ENCODE data around the gene NFX1.
A peak's percentile ranks its signal among the peaks of the same experiment; 100 is the strongest.
"Not testable (repeated sequence)": the region's sequence is repeated elsewhere in the genome, so short reads cannot be mapped to it uniquely, and the experiment has no call there.

The NFX1 gene

DNA sequence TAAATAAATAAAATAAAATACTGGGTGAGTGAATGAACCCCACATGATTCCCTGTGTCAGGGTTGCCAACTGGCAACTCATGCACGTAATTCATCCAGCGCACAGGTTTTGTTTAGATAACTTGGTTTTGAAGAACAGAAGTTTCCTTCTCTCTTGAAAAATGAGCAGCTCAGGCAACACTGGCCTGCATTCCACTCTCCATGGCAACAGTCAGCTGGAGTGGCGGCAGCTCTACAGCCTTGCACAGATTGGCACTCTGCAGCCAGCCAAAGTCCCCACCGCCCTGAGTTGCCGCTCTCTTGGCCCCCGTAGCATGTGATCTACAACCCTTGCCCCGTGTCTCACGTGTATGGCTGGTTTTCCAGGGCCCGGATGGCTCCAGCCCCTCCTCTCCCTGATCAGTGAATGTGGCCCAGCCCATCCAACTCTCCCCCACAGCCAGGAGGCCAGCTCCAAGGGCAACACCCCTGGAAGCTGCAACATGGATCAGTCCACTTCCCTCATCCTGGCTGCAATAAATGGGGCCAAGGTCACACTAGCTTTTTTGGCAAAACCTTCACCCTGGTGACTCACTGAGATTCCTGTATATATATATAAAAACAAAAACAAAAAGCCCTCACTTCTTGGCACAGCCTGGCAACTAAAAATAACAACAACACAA, 100.9 kb downstream of the NFX1 start:
- not testable (repeated sequence) for ATAC-seq, DNase-seq

DNA sequence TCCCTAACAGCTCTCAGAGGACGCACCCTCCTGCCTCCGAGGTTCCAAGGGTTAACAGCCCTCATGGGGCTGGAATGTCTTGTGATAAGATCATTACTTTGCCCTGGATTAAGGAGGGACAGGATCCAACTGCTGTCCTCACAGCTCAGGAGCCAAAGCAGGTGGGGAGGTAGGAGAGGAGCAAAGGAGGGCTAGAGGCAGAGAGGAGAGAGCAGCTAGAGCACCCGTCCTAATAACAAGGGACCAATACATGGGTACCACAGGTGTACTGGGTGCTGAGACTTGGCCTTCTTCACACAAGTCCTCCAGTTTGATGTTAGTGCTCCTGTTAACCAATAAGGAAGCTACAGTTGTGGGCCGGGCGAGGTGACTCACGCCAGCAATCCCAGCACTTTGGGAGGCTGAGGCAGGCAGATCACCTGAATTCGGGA, 102.3 kb downstream of the NFX1 start:
- not testable (repeated sequence) for DNase-seq, ATAC-seq

DNA sequence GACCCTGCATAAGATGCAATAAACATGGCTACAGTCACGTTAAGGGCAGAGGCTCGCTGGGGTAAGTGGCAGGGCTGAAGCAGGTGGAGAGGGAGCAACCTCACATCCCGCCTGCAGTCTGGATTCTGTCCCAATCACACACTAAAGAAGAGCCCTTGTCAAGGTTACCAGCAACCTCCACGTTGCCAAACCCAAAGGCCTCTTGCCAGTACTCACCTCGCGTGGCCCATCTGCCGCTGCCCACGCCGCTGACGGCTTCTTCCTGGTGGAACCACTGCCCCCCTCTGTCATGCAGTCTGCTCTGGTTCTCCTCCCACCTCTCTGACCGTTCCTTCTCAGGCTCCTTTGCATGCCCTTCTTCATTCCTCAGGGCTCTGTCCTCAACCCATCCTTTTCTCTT, 103.3 kb downstream of the NFX1 start:
- ATAC-seq (no peak), DNase-seq (no peak)

DNA sequence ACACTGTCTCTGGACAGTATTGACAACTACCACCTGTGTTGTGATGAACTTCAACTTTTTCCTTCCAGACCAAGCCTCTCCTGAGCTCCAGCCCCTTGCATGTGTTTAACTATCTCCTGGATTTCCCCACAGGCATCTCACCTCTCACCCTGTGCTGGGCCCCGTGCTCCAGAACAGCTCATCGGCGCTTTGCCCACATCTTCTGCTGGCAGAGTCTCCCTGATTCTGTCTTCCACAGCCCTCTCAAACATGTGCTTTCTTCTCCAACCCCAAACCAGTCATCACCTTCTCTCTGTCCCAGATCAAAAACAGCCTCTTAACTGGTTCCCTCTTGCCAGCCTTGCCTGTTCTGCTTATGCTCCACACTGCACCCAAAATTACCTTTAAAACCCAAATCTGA, 103.7 kb downstream of the NFX1 start:
- DNase-seq, ATAC-seq: not testable (repeated sequence)

DNA sequence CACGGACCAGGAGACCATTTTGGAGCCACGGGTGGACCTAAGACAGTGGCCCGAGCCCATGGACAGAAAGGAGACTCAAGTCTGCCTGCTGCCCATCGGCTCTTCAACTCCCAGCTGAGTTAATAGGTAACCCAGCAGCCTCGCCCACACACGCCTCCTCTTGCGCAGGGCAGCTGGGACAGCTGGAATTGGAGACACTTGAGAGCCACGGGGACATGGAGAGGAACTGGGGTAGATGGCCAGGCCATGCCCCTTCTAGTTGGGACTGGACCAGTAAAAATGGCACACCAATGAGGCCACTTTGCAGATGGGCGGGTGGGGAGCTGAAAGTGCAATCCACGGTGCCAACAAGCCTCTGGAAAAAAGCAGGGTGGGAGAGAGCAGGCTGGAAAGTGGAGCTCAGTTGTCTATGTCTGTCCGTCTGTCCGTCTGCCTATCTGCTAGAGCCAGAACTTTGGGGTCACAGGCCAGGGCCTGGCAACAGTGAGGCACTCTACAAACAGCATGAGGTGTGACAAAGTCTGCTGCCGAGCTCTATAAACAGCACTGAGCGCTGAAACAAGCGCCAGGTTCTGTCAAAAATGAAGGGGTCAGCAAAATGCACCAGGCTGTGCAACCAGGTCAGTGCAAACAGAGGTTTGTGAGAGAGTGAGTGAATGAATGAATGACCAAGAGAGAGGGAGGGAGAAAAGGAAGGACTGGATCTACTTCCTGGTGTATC, 105.0 kb downstream of the NFX1 start:
- not testable (repeated sequence) for DNase-seq, ATAC-seq

DNA sequence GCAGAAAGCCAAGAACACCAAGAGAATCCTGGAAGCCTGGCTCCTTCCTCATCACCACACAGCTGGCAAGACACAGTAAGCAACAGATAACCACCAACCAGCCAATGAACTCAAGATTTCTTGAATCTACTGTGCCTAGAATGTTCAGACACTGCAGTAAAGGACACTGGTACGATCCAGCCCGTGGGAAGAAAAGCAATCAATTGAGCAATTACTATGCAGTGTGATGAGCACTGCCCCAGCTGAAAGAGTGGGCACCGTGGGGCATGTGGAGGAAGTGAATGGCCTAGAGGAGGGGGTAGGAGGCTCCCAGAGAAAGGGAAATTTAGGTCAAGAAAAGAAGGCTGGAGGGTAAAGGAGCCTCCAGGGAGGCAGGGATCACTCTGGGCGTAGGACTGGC, 107.5 kb downstream of the NFX1 start:
- not testable (repeated sequence) for ATAC-seq

DNA sequence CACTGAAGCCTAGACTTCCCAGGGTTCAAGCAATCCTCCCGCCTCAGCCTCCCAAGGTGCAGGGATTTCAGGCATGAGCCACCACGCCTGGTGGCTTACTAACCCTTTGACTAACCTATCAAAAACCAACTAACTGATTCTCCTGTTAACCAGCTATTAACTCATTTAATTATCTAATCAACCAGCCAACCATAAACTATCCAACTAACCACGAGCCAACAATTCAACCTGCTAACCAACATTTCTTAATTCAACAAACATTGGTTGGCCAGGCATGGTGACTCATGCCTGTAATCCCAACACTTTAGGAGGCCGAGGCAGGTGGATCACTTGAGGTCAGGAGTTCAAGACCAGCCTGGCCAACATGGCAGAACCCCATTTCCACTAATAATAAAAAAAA, 108.7 kb downstream of the NFX1 start:
- DNase-seq, ATAC-seq: not testable (repeated sequence)

More for the DNA sequence above, 107.5 kb downstream of the NFX1 start:
- DNase-seq, result not testable (repeated sequence)

DNA sequence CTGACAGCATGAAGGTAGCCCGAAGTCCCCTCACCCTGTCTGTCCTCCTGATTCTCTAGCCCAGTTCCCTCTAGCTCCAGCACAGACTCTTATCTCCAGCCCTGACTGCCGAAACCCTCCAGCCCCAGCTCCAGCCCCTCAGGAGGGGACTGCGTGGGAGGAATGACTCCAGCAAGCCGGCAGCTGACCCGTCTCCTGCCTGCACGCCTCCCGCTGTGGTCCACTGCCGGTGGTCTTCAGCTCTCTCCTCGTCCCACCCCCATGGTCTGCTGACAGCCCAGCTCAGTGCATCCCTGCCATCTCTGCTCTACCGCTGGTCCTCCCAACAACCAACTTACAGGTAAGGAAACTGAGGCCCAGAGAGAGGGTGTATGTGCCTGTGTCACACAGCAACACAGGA, 111.5 kb downstream of the NFX1 start:
- not testable (repeated sequence) for DNase-seq, ATAC-seq

DNA sequence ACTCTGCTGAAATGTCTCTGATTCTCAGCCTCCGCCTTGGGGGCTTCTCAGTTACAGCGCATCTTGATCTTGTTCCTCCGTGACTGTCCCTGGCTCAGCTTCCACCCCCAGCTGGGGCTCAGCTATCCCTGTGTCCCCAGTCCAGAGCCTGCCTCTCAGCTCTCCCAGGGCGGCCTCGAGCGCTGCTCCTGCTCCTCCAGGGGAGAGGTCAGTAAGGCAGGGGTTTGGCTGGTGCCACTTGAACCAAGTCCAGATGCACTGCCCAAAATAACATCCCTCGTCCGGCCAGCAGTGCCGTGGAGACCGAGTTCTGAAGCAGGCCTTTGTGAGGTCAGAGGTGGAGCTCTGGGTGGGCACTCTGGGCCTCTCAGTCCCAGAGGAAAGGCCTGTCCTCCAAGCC, 112.1 kb downstream of the NFX1 start, which contains the start of gene AQP7:
AQP7 (minus strand) TSS at position 198 of the 400 bp plus-strand sequence. CDS start 1,306 bp downstream, outside the sequence.
- DNase-seq, ATAC-seq: not testable (repeated sequence)

DNA sequence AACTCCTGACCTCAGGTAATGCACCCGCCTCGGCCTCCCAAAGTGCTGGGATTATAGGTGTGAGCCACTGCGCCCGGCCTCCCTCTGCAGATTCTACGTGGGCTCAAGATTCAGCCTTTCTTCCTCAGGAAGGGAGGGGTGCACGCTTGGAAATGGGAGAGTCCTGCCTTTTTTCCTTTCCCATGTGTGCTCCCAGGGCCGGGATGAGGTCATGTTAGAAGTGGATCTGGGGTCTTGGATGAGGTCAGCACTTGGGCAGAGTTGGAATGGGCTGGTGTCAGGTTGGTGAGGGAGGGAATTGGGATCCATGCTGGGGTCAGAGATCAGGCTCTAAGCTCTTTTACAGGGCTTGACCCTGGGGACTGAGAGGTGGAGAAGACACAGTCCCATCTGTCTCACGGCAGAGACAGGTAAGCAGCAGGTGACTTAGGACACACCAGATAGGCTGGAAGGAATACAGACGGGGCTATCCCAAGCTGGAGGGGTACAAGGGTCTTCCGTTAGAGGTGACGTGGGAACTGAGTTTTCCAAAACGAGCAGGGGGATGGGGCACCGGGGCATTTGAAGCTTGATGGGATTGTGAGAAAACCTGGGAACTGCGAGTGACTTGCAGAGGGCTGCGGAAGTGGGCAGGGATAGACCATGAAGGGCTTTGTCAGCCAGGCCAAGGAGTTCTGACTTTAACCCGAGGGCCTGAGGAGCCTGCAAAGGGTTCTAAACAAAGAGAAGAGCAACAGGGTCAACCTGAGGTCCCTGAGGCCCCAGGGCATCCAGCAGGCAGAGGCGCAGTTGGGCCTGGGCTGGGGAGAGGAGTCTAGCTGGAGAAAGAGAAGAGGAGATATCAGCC, 113.8 kb downstream of the NFX1 start:
- no peak for ATAC-seq
- DNase-seq, result no peak

DNA sequence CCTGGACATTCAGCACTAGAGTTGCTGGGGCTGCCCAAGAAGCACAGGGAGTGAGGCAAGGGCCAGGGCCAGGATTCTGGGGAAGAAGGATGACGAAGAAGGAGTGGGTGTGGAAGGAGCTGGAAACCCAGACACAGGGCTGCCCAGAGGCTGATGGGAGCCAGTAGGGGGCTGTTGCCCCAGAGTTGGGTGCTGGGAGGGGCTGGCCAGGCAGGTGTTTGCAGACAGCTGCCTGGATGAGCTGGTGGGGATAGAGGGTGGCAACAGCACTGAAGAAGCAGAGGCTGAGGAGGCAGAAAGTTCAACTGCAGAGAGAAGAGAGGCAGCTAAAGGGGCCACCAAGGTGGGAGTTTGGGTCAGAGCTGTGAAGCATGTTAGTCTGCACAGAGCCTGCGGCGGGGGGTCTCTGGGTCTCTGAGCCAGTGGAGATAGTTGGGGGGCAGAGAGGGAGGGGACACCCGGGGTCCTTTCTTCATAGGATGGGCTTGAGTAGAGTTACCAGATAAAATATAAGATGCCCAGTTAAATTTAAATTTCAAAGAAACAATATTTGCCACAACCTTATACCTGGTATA, 114.6 kb downstream of the NFX1 start:
- no peak for DNase-seq
- ATAC-seq, result peak; percentile 23

DNA sequence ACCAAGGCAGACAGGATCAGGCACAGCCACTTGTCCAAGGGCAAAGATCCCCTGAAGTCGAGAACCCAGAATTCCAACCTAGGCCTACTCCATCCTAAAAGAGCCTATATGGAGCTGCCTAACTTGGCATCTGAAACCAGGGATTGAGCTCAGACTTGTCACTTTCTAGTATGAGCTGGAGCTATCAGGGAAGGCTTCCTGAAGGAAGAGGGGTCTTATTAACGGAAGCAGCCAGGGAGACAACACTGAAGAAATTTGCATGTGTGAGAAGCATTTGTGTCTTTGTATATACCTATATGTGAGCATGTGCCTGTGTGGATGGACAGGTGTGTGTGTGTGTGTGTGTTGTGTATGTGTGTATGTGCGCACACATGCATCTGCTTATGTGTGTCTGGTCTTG, 116.7 kb downstream of the NFX1 start:
- DNase-seq (no peak), ATAC-seq (no peak)

DNA sequence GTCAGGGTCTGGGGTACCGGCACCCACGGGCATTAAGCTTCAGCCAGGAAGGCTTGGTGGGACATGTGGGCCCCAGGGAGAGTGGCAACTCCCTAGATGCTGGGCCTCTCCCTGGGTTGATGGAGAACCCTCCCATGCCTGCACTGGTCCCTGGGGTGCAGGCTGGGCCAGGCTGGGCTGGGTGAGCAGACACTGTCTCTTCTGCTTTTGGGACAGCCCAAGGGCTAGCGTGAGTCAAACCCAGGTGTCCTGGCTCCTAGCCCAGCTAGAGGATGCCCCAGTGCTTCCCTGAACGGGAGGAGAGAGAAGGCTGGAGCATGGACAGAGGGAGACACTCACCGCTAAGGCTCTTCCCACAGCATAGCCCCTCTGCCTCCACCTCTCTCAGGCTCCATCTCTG, 117.8 kb downstream of the NFX1 start:
- no peak for DNase-seq

DNA sequence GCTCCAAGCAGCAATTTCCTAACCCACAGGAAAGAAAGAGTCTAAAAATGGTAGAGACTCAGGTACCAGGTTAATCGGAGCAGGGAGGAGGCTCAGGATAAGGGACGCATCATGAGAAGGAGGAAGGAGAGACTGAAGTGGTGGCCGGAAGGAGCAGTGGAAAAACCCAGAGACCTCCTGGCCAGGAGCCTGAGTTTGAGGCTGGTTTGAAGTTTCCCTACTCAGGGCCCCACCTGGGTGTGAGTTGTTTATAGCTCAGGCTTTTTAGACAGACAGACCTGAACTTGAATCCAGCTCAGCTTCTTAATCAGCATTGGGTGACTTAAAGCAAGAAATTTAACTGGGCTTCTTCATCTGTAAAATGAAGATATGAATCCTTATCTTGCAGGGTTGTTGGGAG, 124.0 kb downstream of the NFX1 start:
- DNase-seq (no peak), ATAC-seq (no peak)

More for the DNA sequence above, 117.8 kb downstream of the NFX1 start:
- ATAC-seq, result no peak

DNA sequence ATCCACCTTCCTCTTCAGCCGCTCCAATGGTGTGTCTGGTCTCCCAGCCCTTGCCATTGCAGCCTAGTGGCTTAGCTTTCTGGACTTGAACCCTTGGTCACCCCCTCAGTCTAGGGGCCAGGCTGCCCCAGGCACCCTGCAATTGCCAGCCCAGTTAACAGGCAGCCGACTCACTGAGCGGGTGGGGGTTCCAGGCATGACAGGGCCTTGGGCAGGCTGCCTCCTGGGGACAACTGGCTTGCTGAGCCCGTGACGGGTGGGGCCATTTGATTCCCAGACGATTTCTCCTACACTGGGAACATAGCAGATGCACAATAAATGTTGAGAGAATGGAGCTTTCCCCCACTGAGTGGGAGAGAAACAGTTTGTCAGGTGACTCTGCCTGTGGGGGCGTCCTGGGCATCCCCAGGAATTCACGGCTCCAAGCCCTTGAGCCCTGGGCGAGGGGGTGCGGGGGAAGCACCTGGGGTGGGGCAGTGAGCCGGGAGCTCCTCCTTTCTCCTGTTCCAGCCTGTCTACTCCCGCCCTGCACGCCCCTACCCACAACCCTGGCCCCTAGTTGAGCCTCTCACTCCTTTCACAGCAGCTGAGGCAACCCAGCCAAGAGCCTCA, 124.7 kb downstream of the NFX1 start:
- peak; percentile 19 for ATAC-seq
- no peak for DNase-seq

DNA sequence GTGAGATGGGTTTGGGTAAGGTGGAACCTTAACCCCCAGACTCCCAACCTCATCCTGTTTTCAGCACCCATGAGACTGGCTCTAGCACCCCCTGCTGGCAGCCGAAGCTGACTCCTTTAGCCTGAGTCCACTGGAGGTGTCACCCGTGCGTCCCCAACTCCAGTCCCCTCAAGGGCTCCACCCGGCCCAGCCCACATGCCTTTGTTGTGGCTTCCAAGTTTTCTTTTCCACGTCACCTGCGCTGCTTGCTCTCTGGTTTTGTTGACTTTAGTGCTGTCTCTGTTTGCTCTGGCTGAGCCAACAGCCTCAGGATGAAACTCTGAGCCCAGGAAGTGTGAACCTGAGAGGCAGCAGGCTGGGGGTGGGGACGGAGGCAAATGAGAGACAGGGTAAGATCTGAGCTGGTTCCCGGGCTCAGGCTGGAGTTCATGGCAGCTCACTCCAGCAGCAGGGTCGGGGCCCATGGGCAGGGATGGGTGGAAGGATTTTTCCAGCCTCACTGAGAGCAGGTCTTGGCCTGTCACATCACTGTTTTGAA, 125.3 kb downstream of the NFX1 start:
- DNase-seq (peak; percentile 93), ATAC-seq (peak; percentile 93)

DNA sequence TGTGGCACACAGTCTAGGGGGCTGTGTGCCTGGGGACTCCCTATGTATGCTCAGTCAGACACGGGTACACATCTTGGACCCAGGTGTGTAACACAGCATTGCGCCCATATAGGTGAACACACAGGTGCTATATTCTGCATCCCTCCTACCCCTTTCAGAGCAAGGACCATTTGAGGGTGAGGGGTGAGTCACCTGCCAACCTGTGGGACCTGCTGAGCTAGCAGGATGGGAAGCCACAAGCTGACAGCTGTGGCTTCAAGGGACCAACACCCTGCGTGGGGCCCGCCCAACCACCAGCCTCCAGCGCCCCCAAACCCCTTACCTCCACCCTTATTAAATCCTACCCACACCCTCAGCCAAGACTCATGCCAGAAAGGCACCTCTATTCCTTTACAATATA, 126.7 kb downstream of the NFX1 start:
- DNase-seq, result no peak
- ATAC-seq, result no peak

DNA sequence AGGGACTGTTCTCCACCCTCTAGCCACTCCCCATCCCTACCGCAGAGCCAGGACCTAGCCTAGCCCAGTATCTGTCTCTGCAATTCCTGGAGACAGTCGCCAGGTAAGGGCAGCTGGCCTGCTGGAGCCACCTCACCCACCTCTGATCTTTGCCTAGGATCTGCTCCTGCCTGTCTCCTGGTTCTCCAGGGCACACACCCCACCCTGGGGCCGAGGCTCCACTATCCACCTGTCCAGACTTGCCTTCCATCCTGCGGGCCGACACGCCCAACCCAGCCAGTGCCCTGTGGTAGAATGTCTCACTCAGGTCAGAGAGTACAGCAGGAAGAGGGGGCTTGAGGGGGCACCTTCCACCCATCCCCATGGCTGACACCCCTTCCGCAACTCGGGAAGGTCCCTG, 127.8 kb downstream of the NFX1 start:
- ATAC-seq (no peak), DNase-seq (no peak)

DNA sequence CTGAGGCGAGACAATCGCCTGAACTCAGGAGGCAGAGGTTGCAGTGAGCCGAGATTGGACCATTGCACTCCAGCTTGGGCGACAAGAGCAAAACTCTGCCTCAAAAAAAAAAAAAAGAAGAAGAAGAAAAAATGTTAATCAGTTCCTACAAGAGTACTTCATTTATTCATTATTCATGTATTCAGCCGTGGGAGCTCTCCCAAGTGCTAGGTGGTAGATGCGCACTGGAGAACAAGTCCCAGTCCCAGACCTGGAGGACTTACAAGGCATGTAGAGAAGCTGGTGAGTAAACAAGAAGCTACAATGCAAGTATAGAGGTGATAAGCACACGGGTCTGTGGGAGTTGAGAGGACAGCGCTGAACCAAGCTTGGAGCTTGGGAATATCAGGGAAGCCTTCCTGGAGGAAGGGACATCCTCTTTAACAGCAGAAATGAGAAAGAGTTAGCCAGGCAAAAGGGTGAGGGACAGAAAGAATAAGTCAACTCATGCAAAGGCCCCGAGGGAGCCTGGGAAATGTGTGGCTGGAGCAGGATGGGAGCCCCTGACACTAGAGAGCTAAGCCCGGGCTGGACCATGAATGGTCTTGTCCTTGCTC, 129.5 kb downstream of the NFX1 start:
- ATAC-seq, result no peak

More for the DNA sequence above, 129.5 kb downstream of the NFX1 start:
- DNase-seq, result no peak
